ENCODE measurements around the gene RAB4A.

RAB4A gene

GRCh38 chr1:229270547-229271447 is at the start of gene RAB4A:
TSS of gene RAB4A (plus strand) at chr1:229271111. CDS start at chr1:229271340, 229 bp downstream.
- peak; percentile 77 for DNase-seq (ENCODE audit: low spot score)

- no peak for DNase-seq (ENCODE audit: low spot score)
Observed at GRCh38 chr1:229222081-229222480, 48.8 kb upstream of the RAB4A start.

GRCh38 chr1:229223498-229223897 is 47.4 kb upstream of the RAB4A start:
- DNase-seq (ENCODE audit: low spot score), result no peak

GRCh38 chr1:229224308-229224707 is 46.6 kb upstream of the RAB4A start:
- DNase-seq (ENCODE audit: low spot score), result no peak

- no peak for DNase-seq (ENCODE audit: low spot score)
Observed at GRCh38 chr1:229225331-229225782, 45.6 kb upstream of the RAB4A start.

GRCh38 chr1:229226796-229227195 is 44.1 kb upstream of the RAB4A start:
- no peak for DNase-seq (ENCODE audit: low spot score)

- DNase-seq (ENCODE audit: low spot score), result peak; percentile 81
Observed at GRCh38 chr1:229227298-229227919, 43.5 kb upstream of the RAB4A start.

- no peak for DNase-seq (ENCODE audit: low spot score)
Observed at GRCh38 chr1:229228522-229228921, 42.4 kb upstream of the RAB4A start.

GRCh38 chr1:229229137-229229720 is 41.7 kb upstream of the RAB4A start:
- DNase-seq (ENCODE audit: low spot score), result no peak

- DNase-seq (ENCODE audit: low spot score), result no peak
Observed at GRCh38 chr1:229229721-229230139, 41.2 kb upstream of the RAB4A start.

- no peak for DNase-seq (ENCODE audit: low spot score)
Observed at GRCh38 chr1:229230140-229230892, 40.6 kb upstream of the RAB4A start.

GRCh38 chr1:229230893-229231753 is 39.8 kb upstream of the RAB4A start:
- DNase-seq (ENCODE audit: low spot score), result no peak

- no peak for DNase-seq (ENCODE audit: low spot score)
Observed at GRCh38 chr1:229231754-229232119, 39.2 kb upstream of the RAB4A start.

GRCh38 chr1:229234870-229235472 is 35.9 kb upstream of the RAB4A start:
- no peak for DNase-seq (ENCODE audit: low spot score)

GRCh38 chr1:229237320-229237719 is 33.6 kb upstream of the RAB4A start:
- DNase-seq (ENCODE audit: low spot score), result no peak

GRCh38 chr1:229238231-229238630 is 32.7 kb upstream of the RAB4A start:
- no peak for DNase-seq (ENCODE audit: low spot score)

GRCh38 chr1:229238674-229239415 is 32.1 kb upstream of the RAB4A start:
- DNase-seq (ENCODE audit: low spot score), result no peak

GRCh38 chr1:229240532-229240931 is 30.4 kb upstream of the RAB4A start:
- DNase-seq (ENCODE audit: low spot score), result no peak

- DNase-seq (ENCODE audit: low spot score), result no peak
Observed at GRCh38 chr1:229241390-229241789, 29.5 kb upstream of the RAB4A start.

- DNase-seq (ENCODE audit: low spot score), result no peak
Observed at GRCh38 chr1:229243638-229244037, 27.3 kb upstream of the RAB4A start.

All from CD4-positive, alpha-beta T cell treated with Interleukin-15 for 4 hours (primary cell).